Stimulated activated CD4-positive, alpha-beta T cell treated with anti-CD3 and anti-CD28 coated beads, Interleukin-12 subunit alpha, Interleukin-12 subunit beta, amount 100 ng/mL, for 4 hours (primary cell): ENCODE measurements around the gene PCED1B.
"Not testable (repeated sequence)": the region's sequence is repeated elsewhere in the genome, so short reads cannot be mapped to it uniquely, and the experiment has no call there.

Experiments used
- DNase-seq: peaks from one replicate; pipeline ENCODE4 v3.0.0-alpha.2; 2020

Gene PCED1B

DNA sequence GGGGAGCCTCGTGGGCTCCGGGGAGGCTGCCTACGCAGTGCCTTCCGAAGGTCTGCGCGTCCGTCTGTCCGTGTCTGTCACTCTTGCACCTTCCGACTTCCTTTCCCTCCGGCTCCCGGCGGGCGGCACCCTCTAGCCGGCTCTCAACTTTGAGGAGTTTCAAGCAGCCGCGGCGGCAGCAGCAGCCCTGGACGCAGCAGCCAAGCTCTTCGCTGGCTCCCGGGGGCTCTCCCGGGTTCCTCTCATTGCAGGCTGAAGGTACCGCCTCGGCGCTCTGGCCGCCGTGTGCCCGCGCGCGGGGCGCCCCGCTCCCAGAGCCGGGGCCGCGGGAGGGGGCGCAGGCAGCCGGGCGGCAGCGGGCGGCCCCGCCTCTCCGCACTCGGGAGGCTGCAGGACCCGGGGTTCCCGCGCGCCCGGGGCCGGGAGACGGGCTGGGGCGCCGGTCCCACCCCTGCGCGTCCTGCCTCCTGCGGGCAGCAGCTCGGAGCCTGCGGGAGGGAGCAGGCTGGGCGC lies at the start of gene PCED1B, which contains the start of gene AMIGO2:
TSS of gene PCED1B (plus strand) at position 154 of the 513 bp plus-strand sequence. CDS start 155,443 bp downstream, outside the sequence.
TSS of gene AMIGO2 (minus strand) at position 492 of the 513 bp plus-strand sequence. CDS start 957 bp downstream, outside the sequence.
- peak; percentile 64 for DNase-seq

DNA sequence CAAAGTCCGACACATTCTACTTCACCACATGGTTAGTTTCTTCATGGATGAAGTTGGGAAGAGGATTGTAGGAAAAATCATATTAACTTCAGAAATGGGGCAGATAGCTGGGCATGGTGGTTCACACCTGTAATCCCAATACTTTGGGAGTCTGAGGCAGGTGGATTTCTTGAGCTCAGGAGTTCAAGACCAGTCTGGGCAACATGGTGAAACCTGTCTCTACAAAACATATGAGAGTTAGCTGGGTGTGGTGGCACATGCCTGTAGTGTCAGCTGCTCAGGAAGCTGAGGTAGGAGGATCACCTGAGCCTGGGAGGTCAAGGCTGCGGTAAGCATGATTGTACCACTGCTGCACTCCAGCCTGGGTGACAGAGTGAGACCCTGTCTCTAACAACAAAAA lies 49.5 kb upstream of the PCED1B start:
- DNase-seq: no peak

DNA sequence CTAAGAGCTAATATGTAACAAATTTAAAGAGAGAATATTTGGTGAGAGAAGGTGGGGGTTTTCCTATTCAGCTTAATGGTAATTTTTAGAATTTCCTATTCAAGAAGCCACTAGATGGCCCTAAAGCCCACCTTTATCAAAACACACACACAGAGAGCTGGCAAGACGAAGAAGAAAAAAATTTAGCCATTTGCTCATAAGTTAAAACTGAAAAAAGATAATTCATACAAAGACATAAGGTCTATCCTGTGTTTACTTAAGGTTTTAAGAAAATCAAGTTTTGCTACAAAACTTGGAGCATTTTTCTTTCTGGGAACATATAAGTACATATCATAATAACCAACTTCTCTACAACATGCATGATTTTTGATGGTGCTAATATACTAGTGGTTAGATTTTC lies 46.8 kb upstream of the PCED1B start:
- DNase-seq: no peak

GRCh38 chr12:47033081-47033480 lies 46.3 kb upstream of the PCED1B start:
- no peak for DNase-seq

DNA sequence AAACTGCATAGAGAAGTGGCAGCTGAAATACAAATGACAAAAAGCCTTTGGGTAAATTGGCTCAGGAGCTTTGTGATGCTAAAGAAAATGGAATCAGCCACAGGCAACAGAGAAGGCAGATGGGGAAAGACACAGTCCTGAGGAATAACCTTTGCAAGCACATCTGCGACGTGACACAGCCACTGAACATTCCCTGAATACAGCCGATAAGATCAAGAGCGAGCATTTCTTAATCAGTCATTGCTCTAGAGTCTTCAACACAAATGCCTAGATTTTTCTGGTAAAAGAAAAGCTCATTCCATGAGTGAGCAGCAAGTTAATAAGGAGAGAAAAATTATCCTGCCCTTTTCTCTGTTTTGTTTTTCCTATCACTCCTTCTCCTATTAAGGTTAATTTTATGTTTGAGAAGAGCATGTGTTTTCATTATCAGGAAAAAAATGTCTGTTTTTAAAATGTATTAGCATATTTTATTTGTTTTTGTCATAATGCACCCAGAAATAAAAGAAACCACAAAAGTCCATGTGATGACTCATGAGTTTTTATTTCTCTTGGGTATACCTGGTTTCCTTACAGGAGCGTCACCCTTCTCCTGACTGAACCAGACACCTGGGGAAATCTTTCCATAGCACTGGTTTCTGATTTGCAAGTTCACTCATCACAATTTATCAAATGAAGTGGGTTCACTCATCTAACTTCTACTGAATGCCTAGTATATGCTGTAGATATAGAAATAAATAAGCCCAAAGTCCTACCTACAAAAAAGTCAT lies 45.4 kb upstream of the PCED1B start:
- no peak for DNase-seq

DNA sequence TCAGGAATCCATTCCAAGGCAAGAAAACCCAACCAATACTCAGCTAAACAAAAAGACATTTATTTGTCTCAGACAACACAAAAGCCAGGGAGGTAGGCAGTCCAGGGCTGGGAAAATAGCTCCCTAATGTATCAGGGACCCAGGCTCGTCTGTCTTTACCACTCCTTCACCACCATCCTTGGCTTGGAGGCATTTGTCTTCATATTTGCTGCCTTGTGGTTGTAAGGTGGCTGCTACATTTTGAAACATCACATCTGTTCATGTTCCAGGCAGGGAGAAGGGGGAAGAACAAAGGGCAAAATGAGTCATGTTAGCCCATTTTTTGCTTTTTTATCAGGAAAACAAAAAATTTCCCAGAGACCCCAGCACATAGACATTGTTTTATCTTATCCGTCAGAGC lies 44.8 kb upstream of the PCED1B start:
- no peak for DNase-seq

DNA sequence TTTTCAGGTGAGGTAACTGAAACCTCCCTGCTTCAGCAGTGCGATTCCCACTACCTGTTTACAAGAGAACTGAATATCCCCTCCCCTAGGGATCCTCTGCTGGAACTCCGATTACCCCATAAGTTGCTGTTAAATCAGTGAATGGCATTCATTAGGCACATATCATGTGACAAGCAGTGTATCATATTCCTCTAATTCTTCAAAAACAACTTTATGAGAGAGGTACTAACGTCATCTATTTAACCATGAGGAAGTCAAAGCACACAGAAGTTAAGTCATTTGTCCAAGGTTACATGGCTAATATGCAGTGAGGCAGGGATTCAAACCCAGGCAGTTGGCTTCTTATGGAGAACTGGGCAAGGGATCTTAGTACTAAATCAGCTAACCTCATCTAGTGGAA lies 43.9 kb upstream of the PCED1B start:
- no peak for DNase-seq

- no peak for DNase-seq
These were observed 41.1 kb upstream of the PCED1B start for GRCh38 chr12:47038270-47038748.

- DNase-seq: no peak
These were observed 40.3 kb upstream of the PCED1B start for GRCh38 chr12:47039079-47039478.

GRCh38 chr12:47039756-47040155 lies 39.7 kb upstream of the PCED1B start:
- no peak for DNase-seq

GRCh38 chr12:47041327-47041726 lies 38.1 kb upstream of the PCED1B start:
- DNase-seq: no peak

- DNase-seq: no peak
These were observed 30.9 kb upstream of the PCED1B start for GRCh38 chr12:47048541-47048940.

- not testable (repeated sequence) for DNase-seq
These were observed 28.1 kb upstream of the PCED1B start for GRCh38 chr12:47051291-47051690.

- no peak for DNase-seq
These were observed 27.1 kb upstream of the PCED1B start for GRCh38 chr12:47052274-47052673.

GRCh38 chr12:47053961-47054360 lies 25.5 kb upstream of the PCED1B start:
- DNase-seq: no peak

DNA sequence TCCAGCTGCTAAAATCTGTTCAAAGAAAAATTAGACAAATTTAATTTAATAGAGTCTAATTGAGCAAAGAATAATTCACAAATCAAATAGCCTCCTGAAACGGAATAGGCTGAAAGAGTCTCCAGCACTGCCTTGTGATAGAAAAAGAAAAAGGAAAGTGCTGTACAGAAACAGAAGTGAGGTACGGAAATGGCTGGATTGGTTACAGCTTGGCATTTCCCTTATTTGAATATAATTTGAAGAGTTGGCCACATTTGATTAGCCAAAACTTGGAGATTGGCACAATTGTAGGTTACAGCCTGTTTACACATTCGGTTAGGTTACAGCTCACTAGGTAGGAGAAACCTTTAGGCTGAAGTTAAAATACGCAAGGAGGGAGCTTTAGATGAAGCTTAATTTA lies 24.8 kb upstream of the PCED1B start:
- no peak for DNase-seq

DNA sequence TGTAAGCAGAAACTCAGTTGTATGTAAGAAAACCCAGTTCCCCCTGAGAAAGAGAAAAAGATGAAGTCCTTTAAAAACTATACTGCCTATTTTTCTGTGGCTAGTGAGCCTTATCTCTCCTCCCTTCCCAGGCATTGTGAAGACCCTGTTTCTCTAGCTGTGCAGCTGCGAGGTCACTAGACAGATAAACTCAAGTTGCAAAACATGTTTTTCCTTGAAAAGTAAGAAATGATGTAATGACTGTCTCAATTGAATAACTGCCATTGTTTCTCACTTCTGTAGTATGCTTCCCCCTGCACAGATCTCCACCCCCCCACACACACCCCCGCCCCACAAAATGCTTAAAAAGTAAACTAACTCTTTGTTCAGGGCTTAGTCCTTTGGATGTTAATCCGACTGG lies 23.6 kb upstream of the PCED1B start:
- DNase-seq: not testable (repeated sequence)

DNA sequence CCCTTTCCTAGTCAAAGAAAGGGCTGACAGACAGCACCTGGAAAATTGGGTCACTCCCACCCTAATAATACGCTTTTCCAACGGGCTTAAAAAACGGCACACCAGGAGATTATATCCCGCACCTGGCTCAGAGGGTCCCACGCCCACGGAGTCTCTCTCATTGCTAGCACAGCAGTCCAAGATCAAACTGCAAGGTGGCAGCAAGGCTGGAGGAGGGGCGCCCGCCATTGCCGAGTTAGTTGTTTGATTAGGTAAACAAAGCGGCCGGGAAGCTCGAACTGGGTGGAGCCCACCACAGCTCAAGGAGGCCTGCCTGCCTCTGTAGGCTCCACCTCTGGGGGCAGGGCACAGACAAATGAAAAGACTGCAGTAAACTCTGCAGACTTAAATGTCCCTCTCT lies 22.5 kb upstream of the PCED1B start:
- DNase-seq: not testable (repeated sequence)

DNA sequence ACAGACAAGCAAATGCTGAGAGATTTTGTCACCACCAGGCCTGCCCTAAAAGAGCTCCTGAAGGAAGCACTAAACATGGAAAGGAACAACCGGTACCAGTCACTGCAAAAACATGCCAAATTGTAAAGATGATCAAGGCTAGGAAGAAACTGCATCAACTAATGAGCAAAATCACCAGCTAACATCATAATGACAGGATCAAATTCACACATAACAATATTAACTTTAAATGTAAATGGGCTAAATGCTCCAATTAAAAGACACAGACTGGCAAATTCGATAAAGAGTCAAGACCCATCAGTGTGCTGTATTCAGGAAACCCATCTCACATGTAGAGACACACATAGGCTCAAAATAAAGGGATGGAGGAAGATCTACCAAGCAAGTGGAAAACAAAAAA lies 20.8 kb upstream of the PCED1B start:
- DNase-seq: not testable (repeated sequence)

- no peak for DNase-seq
These were observed 13.9 kb upstream of the PCED1B start for GRCh38 chr12:47065546-47065945.

GRCh38 chr12:47066278-47067025 lies 13.0 kb upstream of the PCED1B start:
- no peak for DNase-seq

GRCh38 chr12:47067176-47067575 lies 12.2 kb upstream of the PCED1B start:
- DNase-seq: no peak

DNA sequence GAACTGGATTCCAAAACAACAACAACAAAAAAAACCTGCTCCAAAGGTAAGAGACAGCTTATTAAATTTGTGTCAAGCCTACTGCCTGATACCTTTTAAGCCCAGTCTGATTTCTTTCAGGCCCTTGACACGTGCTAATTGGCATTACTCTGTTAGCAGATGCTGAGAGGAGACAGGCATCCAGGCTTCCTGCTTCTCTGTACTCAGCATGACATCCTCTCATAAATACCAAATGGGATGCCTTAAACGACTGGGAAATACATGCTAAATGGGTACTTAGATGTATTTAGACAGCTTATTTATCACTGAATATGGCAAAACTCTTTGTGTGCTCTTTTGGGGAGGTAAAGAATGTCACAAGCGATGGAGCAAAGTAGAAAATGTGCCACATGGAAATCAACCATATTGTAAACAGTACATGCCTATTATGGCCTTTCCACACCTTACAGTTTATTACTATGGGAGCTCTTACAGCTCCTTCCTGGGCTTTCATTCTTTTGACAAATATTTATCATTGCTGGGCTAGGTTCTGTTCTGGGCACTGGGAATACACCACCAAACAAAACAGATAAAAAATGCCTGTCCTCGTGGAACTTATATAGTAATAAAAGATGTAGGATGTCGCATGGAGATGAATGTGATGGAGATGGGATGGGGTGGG lies 11.5 kb upstream of the PCED1B start:
- no peak for DNase-seq
